22Rv1 (cell line): ENCODE results near the gene SLC19A1.

Experiments
- CTCF ChIP-seq: fragments of 450-650 bp; IDR thresholded peaks from 2 replicates; pipeline ENCODE4 v1.5.1; 2017; ENCODE audit warnings: mild to moderate bottlenecking
- ZFX ChIP-seq: fragments of 450-650 bp; IDR thresholded peaks from 2 replicates; pipeline ENCODE4 v1.6.1; 2017; ENCODE audit warnings: antibody characterized with exemption, borderline replicate concordance

- TF ChIP-seq CTCF (no peak), ZFX (no peak)
These were observed 3.0 kb downstream of the SLC19A1 start for GRCh38 chr21:45539046-45539795.
